ENCODE results near the gene CDC37L1.

CDC37L1 gene

GRCh38 chr9:4669890-4670289 lies 9.5 kb upstream of the CDC37L1 start:
- DNase-seq: no peak

GRCh38 chr9:4670591-4670990 lies 8.8 kb upstream of the CDC37L1 start:
- DNase-seq: no peak

- DNase-seq: no peak
These were observed 7.6 kb upstream of the CDC37L1 start for GRCh38 chr9:4671737-4672136.

- DNase-seq: no peak
These were observed 4.6 kb upstream of the CDC37L1 start for GRCh38 chr9:4674783-4675182.

GRCh38 chr9:4677392-4677791 lies 2.0 kb upstream of the CDC37L1 start:
- DNase-seq: no peak

GRCh38 chr9:4678679-4679267 lies 596 bp upstream of the CDC37L1 start:
- DNase-seq: no peak

GRCh38 chr9:4680173-4680525 lies 780 bp downstream of the CDC37L1 start:
- DNase-seq: no peak

GRCh38 chr9:4680750-4681149 lies 1.4 kb downstream of the CDC37L1 start:
- DNase-seq: no peak

- DNase-seq: no peak
These were observed 5.5 kb downstream of the CDC37L1 start for GRCh38 chr9:4684820-4685219.

- DNase-seq: no peak
These were observed 6.7 kb downstream of the CDC37L1 start for GRCh38 chr9:4686112-4686511.

GRCh38 chr9:4686584-4686983 lies 7.2 kb downstream of the CDC37L1 start:
- DNase-seq: no peak

GRCh38 chr9:4689021-4689420 lies 9.7 kb downstream of the CDC37L1 start:
- no peak for DNase-seq

GRCh38 chr9:4689687-4690104 lies 10.3 kb downstream of the CDC37L1 start:
- DNase-seq: no peak

GRCh38 chr9:4690144-4690543 lies 10.8 kb downstream of the CDC37L1 start:
- DNase-seq: no peak

GRCh38 chr9:4691795-4692194 lies 12.4 kb downstream of the CDC37L1 start:
- no peak for DNase-seq

GRCh38 chr9:4700091-4700490 lies 20.7 kb downstream of the CDC37L1 start:
- no peak for DNase-seq

- no peak for DNase-seq
These were observed 21.6 kb downstream of the CDC37L1 start for GRCh38 chr9:4700932-4701331.

- DNase-seq: no peak
These were observed 22.2 kb downstream of the CDC37L1 start for GRCh38 chr9:4701526-4701925.

GRCh38 chr9:4704129-4704528 lies 24.8 kb downstream of the CDC37L1 start:
- DNase-seq: no peak

- no peak for DNase-seq
These were observed 26.7 kb downstream of the CDC37L1 start for GRCh38 chr9:4706021-4706420.

- DNase-seq: no peak
These were observed 27.7 kb downstream of the CDC37L1 start for GRCh38 chr9:4706971-4707622.

GRCh38 chr9:4709380-4709779 lies 30.0 kb downstream of the CDC37L1 start:
- DNase-seq: no peak

GRCh38 chr9:4713849-4714248 lies 34.5 kb downstream of the CDC37L1 start:
- DNase-seq: no peak

GRCh38 chr9:4714266-4715016 lies 35.1 kb downstream of the CDC37L1 start:
- DNase-seq: no peak
